ENCODE data around the gene AARS2.

- TF ChIP-seq, protein P1, sequence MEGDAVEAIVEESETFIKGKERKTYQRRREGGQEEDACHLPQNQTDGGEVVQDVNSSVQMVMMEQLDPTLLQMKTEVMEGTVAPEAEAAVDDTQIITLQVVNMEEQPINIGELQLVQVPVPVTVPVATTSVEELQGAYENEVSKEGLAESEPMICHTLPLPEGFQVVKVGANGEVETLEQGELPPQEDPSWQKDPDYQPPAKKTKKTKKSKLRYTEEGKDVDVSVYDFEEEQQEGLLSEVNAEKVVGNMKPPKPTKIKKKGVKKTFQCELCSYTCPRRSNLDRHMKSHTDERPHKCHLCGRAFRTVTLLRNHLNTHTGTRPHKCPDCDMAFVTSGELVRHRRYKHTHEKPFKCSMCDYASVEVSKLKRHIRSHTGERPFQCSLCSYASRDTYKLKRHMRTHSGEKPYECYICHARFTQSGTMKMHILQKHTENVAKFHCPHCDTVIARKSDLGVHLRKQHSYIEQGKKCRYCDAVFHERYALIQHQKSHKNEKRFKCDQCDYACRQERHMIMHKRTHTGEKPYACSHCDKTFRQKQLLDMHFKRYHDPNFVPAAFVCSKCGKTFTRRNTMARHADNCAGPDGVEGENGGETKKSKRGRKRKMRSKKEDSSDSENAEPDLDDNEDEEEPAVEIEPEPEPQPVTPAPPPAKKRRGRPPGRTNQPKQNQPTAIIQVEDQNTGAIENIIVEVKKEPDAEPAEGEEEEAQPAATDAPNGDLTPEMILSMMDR (IDR thresholded peaks at IDR 0.05) = no peak
- TF ChIP-seq POLR2A (IDR thresholded peaks at IDR 0.05) = no peak
Measured at GRCh38 chr6:44321210-44321609, 8.1 kb upstream of the AARS2 start.
